CD4-positive, CD25-positive, alpha-beta regulatory T cell (primary cell): Measurements from ENCODE around the gene GPATCH2. TPM values are rescaled to one million over a fixed set of nuclear protein-coding genes. Genes with fewer than 3 reads are reported as not detected.
A peak's percentile ranks its signal among the peaks of the same experiment; 100 is the strongest.

Source experiments
- ATAC-seq, 2 donors: fragments of 150-1000 bp; cut with Tn5 transposase; one replicate each; pipeline ENCODE4 v1.10.0; 2021; ENCODE audit warnings: low read depth in 2 of 2, moderate number of reproducible peaks in 2 of 2, moderate library complexity in 1 of 2
- DNase-seq, 3 donors: peaks; one replicate each; pipeline versions ENCODE4 v3.0.0 to v3.0.0-alpha.2; 2012 to 2022; ENCODE audit warnings: mixed read lengths in 1 of 3
- H3K27ac ChIP-seq: one replicate; pipeline ENCODE4 v1.7.0; 2013; ENCODE audit warnings: mild to moderate bottlenecking, low read length; ENCODE audit not compliant: insufficient read depth, poor library complexity, severe bottlenecking
- H3K27me3 ChIP-seq: one replicate; pipeline ENCODE4 v1.7.0; 2013; ENCODE audit warnings: low read length; ENCODE audit not compliant: control insufficient read depth, insufficient read depth
- H3K36me3 ChIP-seq: one replicate; pipeline ENCODE4 v1.7.0; 2013; ENCODE audit warnings: mild to moderate bottlenecking, low read length, moderate library complexity; ENCODE audit not compliant: control insufficient read depth, insufficient read depth
- H3K4me1 ChIP-seq: 2 replicates; pipeline ENCODE4 v1.7.0; 2013; ENCODE audit warnings: mild to moderate bottlenecking, low read length; ENCODE audit not compliant: insufficient read depth, control insufficient read depth, poor library complexity, severe bottlenecking
- H3K4me3 ChIP-seq: one replicate; pipeline ENCODE4 v1.7.0; 2013; ENCODE audit warnings: low read depth, mild to moderate bottlenecking, low read length, moderate library complexity
- H3K9me3 ChIP-seq, 2 experiments: 1 replicate in 1 of 2; 2 replicates in 1 of 2; pipeline ENCODE4 v1.7.0; 2013; ENCODE audit warnings: low read length in 2 of 2, mild to moderate bottlenecking in 1 of 2, moderate library complexity in 1 of 2; ENCODE audit not compliant: control insufficient read depth in 2 of 2
- H3K27ac Mint-ChIP-seq, 3 donors: one replicate each; pipeline ENCODE4 v1.8.0; 2020 to 2022; ENCODE audit warnings: mild to moderate bottlenecking in 3 of 3, mixed read lengths in 3 of 3, moderate library complexity in 2 of 3
- H3K27me3 Mint-ChIP-seq: one replicate; pipeline ENCODE4 v1.8.0; 2022; ENCODE audit warnings: mild to moderate bottlenecking, mixed read lengths
- H3K36me3 Mint-ChIP-seq: one replicate; pipeline ENCODE4 v1.8.0; 2020; ENCODE audit warnings: mixed read lengths
- H3K4me1 Mint-ChIP-seq, 4 donors: one replicate each; pipeline ENCODE4 v1.8.0; 2020 to 2022; ENCODE audit warnings: mixed read lengths in 4 of 4, mild to moderate bottlenecking in 1 of 4
- H3K4me3 Mint-ChIP-seq, 4 donors: one replicate each; pipeline ENCODE4 v1.8.0; 2020 to 2022; ENCODE audit warnings: mild to moderate bottlenecking in 4 of 4, mixed read lengths in 4 of 4, moderate library complexity in 3 of 4
- H3K9me3 Mint-ChIP-seq, 7 donors: one replicate each; pipeline ENCODE4 v1.8.0; 2020 to 2022; ENCODE audit warnings: mixed read lengths in 7 of 7, mild to moderate bottlenecking in 3 of 7, moderate library complexity in 2 of 7
- polyA plus RNA-seq, 4 donors: library from polyadenylated mRNA; unstranded; fragments of 300-500 nt; fragmentation: Illumina TruSeq; gene quantifications; one replicate each; pipeline ENCODE4 v1.2.3, GENCODE V29; 2021
- total RNA-seq: library from RNA; stranded (reverse); gene quantifications from one replicate; pipeline ENCODE4 v1.2.3, GENCODE V29; 2022

Gene GPATCH2
- total and polyA plus RNA-seq, 5 donors from 2014 or later, result 3.4 to 17.0 (median 4.4) TPM

DNA sequence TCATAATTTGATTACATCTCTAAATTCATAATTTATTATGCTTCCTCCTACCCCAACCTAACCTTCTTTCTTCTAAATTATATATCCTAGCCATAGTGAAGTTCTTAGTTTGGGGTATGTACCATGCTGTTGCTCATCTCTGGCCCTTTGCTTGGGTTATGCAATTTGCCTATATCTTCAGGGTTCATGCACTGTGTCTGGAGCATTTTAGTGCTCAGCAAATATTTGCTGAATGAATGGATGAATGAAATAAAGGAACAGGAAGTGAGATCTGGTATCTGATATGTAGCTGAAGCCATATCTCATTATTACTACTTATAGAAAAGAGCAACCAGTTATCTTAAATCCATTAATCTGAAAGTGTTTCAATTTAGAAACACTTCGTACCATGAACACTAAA lies 137.6 kb downstream of the GPATCH2 start:
- H3K27ac Mint-ChIP-seq, result no peak overlapping the region
- Histone ChIP-seq H3K9me3 (no peaks in the 10 kb centered on the region), H3K27ac (no peak overlapping the region), H3K36me3 (peaks cover 5% of the 10 kb centered on the region), H3K27me3 (no peaks in the 10 kb centered on the region), H3K4me3 (no peak overlapping the region), H3K4me1 (no peaks in the 10 kb centered on the region)
- H3K9me3 Mint-ChIP-seq, result peaks cover 0 to 1% (median 0%) of the 10 kb centered on the region in 7 donors
- DNase-seq (no peak), ATAC-seq (no peak)
- no peak overlapping the region for H3K4me3 Mint-ChIP-seq
- H3K36me3 Mint-ChIP-seq, result peaks cover 28% of the 10 kb centered on the region
- peaks cover 0 to 2% (median 0%) of the 10 kb centered on the region in 4 donors for H3K4me1 Mint-ChIP-seq
- H3K27me3 Mint-ChIP-seq, result no peaks in the 10 kb centered on the region

- peaks cover 32% of the 10 kb centered on the region for H3K36me3 Mint-ChIP-seq
- no peaks in the 10 kb centered on the region for H3K27me3 Mint-ChIP-seq
- Histone ChIP-seq H3K9me3 (no peaks in the 10 kb centered on the region), H3K4me1 (no peaks in the 10 kb centered on the region), H3K36me3 (peaks cover under 1% of the 10 kb centered on the region), H3K27ac (no peak overlapping the region), H3K27me3 (no peaks in the 10 kb centered on the region), H3K4me3 (no peak overlapping the region)
- H3K27ac Mint-ChIP-seq, result no peak overlapping the region
- H3K4me3 Mint-ChIP-seq, result no peak overlapping the region
- ATAC-seq (no peak), DNase-seq (no peak)
- H3K9me3 Mint-ChIP-seq, result peaks cover 0 to 10% (median 0%) of the 10 kb centered on the region in 7 donors
- peaks cover 3 to 15% (median 8%) of the 10 kb centered on the region in 4 donors for H3K4me1 Mint-ChIP-seq
These were observed 146.0 kb downstream of the GPATCH2 start for GRCh38 chr1:217484871-217485270.

GRCh38 chr1:217482356-217483102 lies 148.4 kb downstream of the GPATCH2 start:
- ATAC-seq (peak; percentile 68 to 71), DNase-seq (peak in 1 of 3 donors; percentile 71)
- peaks cover 0 to 18% (median 2%) of the 10 kb centered on the region in 7 donors for H3K9me3 Mint-ChIP-seq
- H3K27me3 ChIP-seq, result no peaks in the 10 kb centered on the region
- peaks cover 3 to 15% (median 8%) of the 10 kb centered on the region in 4 donors for H3K4me1 Mint-ChIP-seq
- no peak overlapping the region for H3K4me3 Mint-ChIP-seq
- peak overlapping the region in 1 of 3 donors; percentile 21 for H3K27ac Mint-ChIP-seq
- H3K36me3 ChIP-seq, result no peaks in the 10 kb centered on the region
- no peak overlapping the region for H3K27ac ChIP-seq
- no peaks in the 10 kb centered on the region for H3K9me3 ChIP-seq
- no peak overlapping the region for H3K4me3 ChIP-seq
- no peaks in the 10 kb centered on the region for H3K4me1 ChIP-seq
- no peaks in the 10 kb centered on the region for H3K27me3 Mint-ChIP-seq
- H3K36me3 Mint-ChIP-seq, result peaks cover 38% of the 10 kb centered on the region

DNA sequence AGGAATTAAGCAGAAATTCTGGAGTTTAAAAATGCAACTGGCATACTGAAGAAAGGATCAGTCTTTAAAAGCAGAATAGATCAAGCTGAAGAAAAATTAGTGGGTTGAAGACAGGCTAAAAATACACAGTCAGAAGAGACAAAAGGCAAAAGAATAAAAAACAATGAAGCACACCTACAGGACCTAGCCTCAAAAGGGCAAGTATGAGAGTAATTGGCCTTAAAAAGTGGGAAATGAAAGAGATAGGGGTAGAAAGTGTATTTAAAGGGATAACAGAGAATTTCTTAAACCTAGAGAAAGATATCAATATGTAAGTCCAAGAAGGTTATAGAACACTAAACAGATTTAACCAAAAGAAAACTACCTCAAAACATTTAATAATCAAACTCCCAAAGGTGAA lies 152.4 kb downstream of the GPATCH2 start:
- peaks cover 23% of the 10 kb centered on the region for H3K36me3 Mint-ChIP-seq

GRCh38 chr1:217472915-217473314 lies 158.0 kb downstream of the GPATCH2 start:
- H3K4me1 ChIP-seq, result no peaks in the 10 kb centered on the region
- peaks cover 0 to 2% (median 0%) of the 10 kb centered on the region in 7 donors for H3K9me3 Mint-ChIP-seq
- H3K27ac ChIP-seq, result no peak overlapping the region
- H3K4me3 Mint-ChIP-seq, result no peak overlapping the region
- DNase-seq, result no peak
- no peaks in the 10 kb centered on the region for H3K27me3 Mint-ChIP-seq
- H3K27me3 ChIP-seq, result no peaks in the 10 kb centered on the region
- H3K27ac Mint-ChIP-seq, result no peak overlapping the region
- ATAC-seq, result no peak
- H3K36me3 Mint-ChIP-seq, result no peaks in the 10 kb centered on the region
- no peak overlapping the region for H3K4me3 ChIP-seq
- no peaks in the 10 kb centered on the region for H3K9me3 ChIP-seq
- H3K4me1 Mint-ChIP-seq, result no peaks in the 10 kb centered on the region
- no peaks in the 10 kb centered on the region for H3K36me3 ChIP-seq

More for the DNA sequence above, 152.4 kb downstream of the GPATCH2 start:
- ATAC-seq (no peak), DNase-seq (no peak)
- Mint-ChIP-seq H3K27me3 (no peaks in the 10 kb centered on the region), H3K9me3 (peaks cover 0 to 18% (median 2%) of the 10 kb centered on the region in 7 donors), H3K4me1 (peaks cover 3 to 15% (median 6%) of the 10 kb centered on the region in 4 donors), H3K27ac (no peak overlapping the region), H3K4me3 (no peak overlapping the region)
- H3K4me3 ChIP-seq, result no peak overlapping the region
- H3K27me3 ChIP-seq, result no peaks in the 10 kb centered on the region
- H3K27ac ChIP-seq, result no peak overlapping the region
- H3K9me3 ChIP-seq, result no peaks in the 10 kb centered on the region
- H3K36me3 ChIP-seq, result no peaks in the 10 kb centered on the region
- H3K4me1 ChIP-seq, result no peaks in the 10 kb centered on the region

- Mint-ChIP-seq H3K4me1 (no peaks in the 10 kb centered on the region), H3K27me3 (no peaks in the 10 kb centered on the region), H3K4me3 (no peak overlapping the region), H3K27ac (no peak overlapping the region), H3K36me3 (no peaks in the 10 kb centered on the region), H3K9me3 (peaks cover 0 to 2% (median 0%) of the 10 kb centered on the region in 7 donors)
- Histone ChIP-seq H3K9me3 (no peaks in the 10 kb centered on the region), H3K4me1 (no peaks in the 10 kb centered on the region), H3K27ac (no peak overlapping the region), H3K4me3 (no peak overlapping the region), H3K36me3 (no peaks in the 10 kb centered on the region), H3K27me3 (no peaks in the 10 kb centered on the region)
- DNase-seq (no peak), ATAC-seq (no peak)
These were observed 159.5 kb downstream of the GPATCH2 start for GRCh38 chr1:217471403-217471802.

GRCh38 chr1:217469983-217470382 lies 160.9 kb downstream of the GPATCH2 start:
- H3K9me3 Mint-ChIP-seq, result peaks cover 0 to 12% (median 2%) of the 10 kb centered on the region in 7 donors
- no peaks in the 10 kb centered on the region for H3K4me1 Mint-ChIP-seq
- no peaks in the 10 kb centered on the region for H3K27me3 ChIP-seq
- no peak overlapping the region for H3K4me3 Mint-ChIP-seq
- no peaks in the 10 kb centered on the region for H3K4me1 ChIP-seq
- H3K27ac ChIP-seq, result no peak overlapping the region
- peaks cover 5% of the 10 kb centered on the region for H3K36me3 Mint-ChIP-seq
- H3K27ac Mint-ChIP-seq, result no peak overlapping the region
- no peak for DNase-seq
- H3K4me3 ChIP-seq, result no peak overlapping the region
- H3K36me3 ChIP-seq, result no peaks in the 10 kb centered on the region
- no peaks in the 10 kb centered on the region for H3K27me3 Mint-ChIP-seq
- H3K9me3 ChIP-seq, result peaks cover 0 to 8% of the 10 kb centered on the region in 2 experiments
- ATAC-seq, result no peak

- H3K27me3 Mint-ChIP-seq, result no peaks in the 10 kb centered on the region
- H3K27me3 ChIP-seq, result no peaks in the 10 kb centered on the region
- no peak overlapping the region for H3K4me3 ChIP-seq
- no peaks in the 10 kb centered on the region for H3K4me1 ChIP-seq
- DNase-seq (no peak), ATAC-seq (no peak)
- no peak overlapping the region for H3K27ac Mint-ChIP-seq
- H3K4me3 Mint-ChIP-seq, result no peak overlapping the region
- H3K9me3 Mint-ChIP-seq, result peaks cover 0 to 18% (median 8%) of the 10 kb centered on the region in 7 donors
- peaks cover 14% of the 10 kb centered on the region for H3K36me3 Mint-ChIP-seq
- H3K4me1 Mint-ChIP-seq, result no peaks in the 10 kb centered on the region
- no peaks in the 10 kb centered on the region for H3K36me3 ChIP-seq
- peaks cover 0 to 8% of the 10 kb centered on the region in 2 experiments for H3K9me3 ChIP-seq
- H3K27ac ChIP-seq, result no peak overlapping the region
These were observed 165.8 kb downstream of the GPATCH2 start for GRCh38 chr1:217465102-217465501.
